Smooth muscle cell (in vitro differentiated cells): ENCODE measurements around the gene WTIP. TPM values are rescaled to one million over a fixed set of nuclear protein-coding genes. Genes with fewer than 3 reads are reported as not detected.

Experiments used
- DNase-seq: peaks from one replicate; lab custom pipeline; 2025; ENCODE audit not compliant: unreplicated experiment; lab: John Stamatoyannopoulos, UW
- H2AFZ ChIP-seq: fragments of 200-600 bp; sonication (generic); 2 replicates; pipeline ENCODE4 v1.6.0; 2016; ENCODE audit warnings: antibody characterized with exemption, low read depth, mild to moderate bottlenecking
- H3F3A ChIP-seq: fragments of 200-600 bp; sonication (generic); 2 replicates; pipeline ENCODE4 v1.6.0; 2017; ENCODE audit warnings: antibody characterized with exemption, low read depth
- H3K27ac ChIP-seq: fragments of 200-600 bp; sonication (generic); 2 replicates; pipeline ENCODE4 v1.5.1; 2016; ENCODE audit warnings: low read depth, mild to moderate bottlenecking
- H3K27me3 ChIP-seq: fragments of 200-600 bp; sonication (generic); 2 replicates; pipeline ENCODE4 v1.6.1; 2016; ENCODE audit warnings: low read depth, mild to moderate bottlenecking
- H3K36me3 ChIP-seq: fragments of 200-600 bp; sonication (generic); 2 replicates; pipeline ENCODE4 v1.5.1; 2016; ENCODE audit warnings: low read depth
- H3K4me1 ChIP-seq: fragments of 200-600 bp; sonication (generic); 2 replicates; pipeline ENCODE4 v1.5.1; 2016; ENCODE audit warnings: low read depth
- H3K4me2 ChIP-seq: fragments of 200-600 bp; sonication (generic); 2 replicates; pipeline ENCODE4 v1.6.0; 2016; ENCODE audit warnings: mild to moderate bottlenecking
- H3K4me3 ChIP-seq: fragments of 200-600 bp; sonication (generic); 2 replicates; pipeline ENCODE4 v1.5.1; 2016; ENCODE audit warnings: mild to moderate bottlenecking
- H3K79me2 ChIP-seq: fragments of 200-600 bp; sonication (generic); 2 replicates; pipeline ENCODE4 v1.6.0; 2016; ENCODE audit warnings: low read depth, mild to moderate bottlenecking
- H3K9ac ChIP-seq: fragments of 200-600 bp; sonication (generic); 2 replicates; pipeline ENCODE4 v1.6.0; 2016; ENCODE audit warnings: low read depth
- H3K9me3 ChIP-seq: fragments of 200-600 bp; sonication (generic); replicated peaks from 2 replicates; pipeline ENCODE4 v1.5.1; 2016; ENCODE audit warnings: low read depth
- H4K20me1 ChIP-seq: fragments of 200-600 bp; sonication (generic); 2 replicates; pipeline ENCODE4 v1.6.0; 2016; ENCODE audit warnings: low read depth
- CTCF ChIP-seq: fragments of 200-600 bp; sonication (generic); IDR thresholded peaks from 2 replicates; pipeline ENCODE4 v1.5.1; 2017; ENCODE audit warnings: borderline replicate concordance, mild to moderate bottlenecking, antibody characterized with exemption; ENCODE audit not compliant: insufficient read depth, poor library complexity, severe bottlenecking
- WGBS: methylation state at CpG from one replicate; pipeline ENCODE4 v1.1.7; 2016; ENCODE audit warnings: low lambda C conversion rate; 5-methylcytosine and 5-hydroxymethylcytosine counted together
- polyA plus RNA-seq: library from polyadenylated mRNA; unstranded; fragments of >200 nt; fragmentation: Nextera tagmentation; extraction: Ambion mirVana; gene quantifications from 2 replicates; pipeline ENCODE4 v1.2.1, GENCODE V29; 2016
- total RNA-seq: library from RNA; depleted of rRNA; stranded (reverse); fragments of >200 nt; gene quantifications from 2 replicates; pipeline ENCODE4 v1.2.3, GENCODE V29; 2014

Gene WTIP
- total and polyA plus RNA-seq, 2 experiments from 2014 or later: 13.8 to 16.0 TPM

- WGBS: 98% methylated on average over 18 of the region's 18 CpGs
- no peak for TF ChIP-seq CTCF
These were observed 13.9 kb downstream of the WTIP start for GRCh38 chr19:34495416-34495815.

GRCh38 chr19:34497112-34497805 is 15.7 kb downstream of the WTIP start:
- H3K27me3 ChIP-seq: no peaks in the 10 kb centered on the region
- TF ChIP-seq CTCF: no peak
- H3K27ac ChIP-seq: no peak overlapping the region
- no peak overlapping the region for H3K9ac ChIP-seq
- no peaks in the 10 kb centered on the region for H3K9me3 ChIP-seq
- H2AFZ ChIP-seq: no peak overlapping the region
- H3K4me3 ChIP-seq: no peak overlapping the region
- 98% methylated on average over 15 of the region's 15 CpGs for whole genome bisulfite sequencing
- DNase-seq: no peak
- no peaks in the 10 kb centered on the region for H3K79me2 ChIP-seq
- H3K4me2 ChIP-seq: no peak overlapping the region
- H4K20me1 ChIP-seq: peaks cover 5% of the 10 kb centered on the region
- H3F3A ChIP-seq: no peaks in the 10 kb centered on the region
- H3K36me3 ChIP-seq: no peaks in the 10 kb centered on the region
- H3K4me1 ChIP-seq: no peaks in the 10 kb centered on the region

More at GRCh38 chr19:34495416-34495815, 13.9 kb downstream of the WTIP start:
- H3K4me2 ChIP-seq: no peak overlapping the region
- no peak overlapping the region for H3K9ac ChIP-seq
- H3K4me3 ChIP-seq: no peak overlapping the region
- H3K9me3 ChIP-seq: no peaks in the 10 kb centered on the region
- H3K27ac ChIP-seq: no peak overlapping the region
- H4K20me1 ChIP-seq: peaks cover 2% of the 10 kb centered on the region
- no peaks in the 10 kb centered on the region for H3K79me2 ChIP-seq
- H2AFZ ChIP-seq: no peak overlapping the region
- H3K27me3 ChIP-seq: no peaks in the 10 kb centered on the region
- H3K4me1 ChIP-seq: no peaks in the 10 kb centered on the region
- no peaks in the 10 kb centered on the region for H3F3A ChIP-seq
- no peak for DNase-seq
- H3K36me3 ChIP-seq: no peaks in the 10 kb centered on the region

GRCh38 chr19:34499155-34499834 is 17.7 kb downstream of the WTIP start:
- no peak for TF ChIP-seq CTCF
- no peaks in the 10 kb centered on the region for H3K9me3 ChIP-seq
- no peaks in the 10 kb centered on the region for H3K27me3 ChIP-seq
- H3K4me1 ChIP-seq: no peaks in the 10 kb centered on the region
- no peak overlapping the region for H3K9ac ChIP-seq
- no peak overlapping the region for H3K4me3 ChIP-seq
- H3K27ac ChIP-seq: no peak overlapping the region
- no peaks in the 10 kb centered on the region for H3K79me2 ChIP-seq
- H3K36me3 ChIP-seq: no peaks in the 10 kb centered on the region
- H3F3A ChIP-seq: no peaks in the 10 kb centered on the region
- H3K4me2 ChIP-seq: no peak overlapping the region
- WGBS: 91% methylated on average over 13 of the region's 13 CpGs
- H4K20me1 ChIP-seq: peaks cover 5% of the 10 kb centered on the region
- no peak for DNase-seq
- H2AFZ ChIP-seq: no peak overlapping the region
